GM18951 (cell line): ENCODE results near the gene KIF13A.
"Not testable (repeated sequence)": the region's sequence is repeated elsewhere in the genome, so short reads cannot be mapped to it uniquely, and the experiment has no call there.

Source experiments
- POLR2A ChIP-seq: IDR thresholded peaks from 4 replicates; pipeline ENCODE4 v1.6.1; 2011; ENCODE audit warnings: mild to moderate bottlenecking; ENCODE audit not compliant: insufficient read length, insufficient read depth; ENCODE audit errors: extremely low read depth
- in situ Hi-C: fragments of 300-500 bp; cut with MboI; formaldehyde crosslinking; loops from one replicate; pipeline ENCODE4 v1.12.0; 2022; ENCODE audit warnings: low sequenced_read_pairs, mixed read lengths, inconsistent platforms; ENCODE audit not compliant: unreplicated experiment

The KIF13A gene

DNA sequence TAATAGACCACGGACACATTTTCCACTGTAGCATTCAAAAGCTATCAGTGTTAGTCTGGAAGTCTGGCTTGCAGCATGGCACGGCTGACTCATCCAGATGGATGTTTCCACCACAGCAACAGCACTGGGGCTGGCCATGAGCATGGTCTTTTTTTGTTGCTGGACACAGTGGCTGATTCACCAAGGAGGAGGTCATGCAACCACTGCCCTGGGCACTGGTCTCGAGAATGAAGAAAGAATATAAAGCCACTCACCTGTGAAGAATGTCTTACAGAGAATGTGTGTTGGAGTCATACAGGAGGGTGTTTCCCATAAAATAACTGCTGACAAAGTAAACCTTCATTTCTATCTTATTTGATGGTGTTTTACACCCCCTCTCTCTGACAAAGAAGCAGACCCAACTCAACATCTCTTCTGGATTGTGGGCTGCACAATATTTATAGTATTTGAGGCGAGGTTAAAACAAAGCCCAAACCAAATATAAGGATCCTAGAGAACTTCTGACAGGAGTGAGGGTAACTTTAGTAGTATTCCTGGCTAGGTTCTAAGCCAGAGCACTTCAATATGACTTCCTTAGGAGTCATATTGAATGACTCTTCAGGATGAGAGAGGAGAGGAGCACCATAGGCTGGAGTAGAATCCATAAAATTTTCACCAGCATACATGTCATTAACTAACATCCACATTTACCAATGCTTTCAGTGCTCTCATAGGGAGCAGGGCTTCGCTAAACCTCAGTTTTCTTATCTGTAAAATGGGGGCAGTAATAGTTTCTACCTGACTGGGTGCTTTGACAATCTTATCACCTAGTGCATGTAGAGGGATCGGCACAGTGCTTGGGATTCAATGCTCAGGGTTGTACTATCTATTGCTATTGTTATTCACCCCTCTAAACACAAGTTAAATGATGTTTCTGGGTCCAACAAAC, 121.4 kb downstream of the KIF13A start:
- no peak for TF ChIP-seq POLR2A
- in situ Hi-C loops, result no loop called here

- in situ Hi-C loops, result no loop called here
- TF ChIP-seq POLR2A, result no peak
Observed at GRCh38 chr6:17865243-17865642, 122.2 kb downstream of the KIF13A start.

DNA sequence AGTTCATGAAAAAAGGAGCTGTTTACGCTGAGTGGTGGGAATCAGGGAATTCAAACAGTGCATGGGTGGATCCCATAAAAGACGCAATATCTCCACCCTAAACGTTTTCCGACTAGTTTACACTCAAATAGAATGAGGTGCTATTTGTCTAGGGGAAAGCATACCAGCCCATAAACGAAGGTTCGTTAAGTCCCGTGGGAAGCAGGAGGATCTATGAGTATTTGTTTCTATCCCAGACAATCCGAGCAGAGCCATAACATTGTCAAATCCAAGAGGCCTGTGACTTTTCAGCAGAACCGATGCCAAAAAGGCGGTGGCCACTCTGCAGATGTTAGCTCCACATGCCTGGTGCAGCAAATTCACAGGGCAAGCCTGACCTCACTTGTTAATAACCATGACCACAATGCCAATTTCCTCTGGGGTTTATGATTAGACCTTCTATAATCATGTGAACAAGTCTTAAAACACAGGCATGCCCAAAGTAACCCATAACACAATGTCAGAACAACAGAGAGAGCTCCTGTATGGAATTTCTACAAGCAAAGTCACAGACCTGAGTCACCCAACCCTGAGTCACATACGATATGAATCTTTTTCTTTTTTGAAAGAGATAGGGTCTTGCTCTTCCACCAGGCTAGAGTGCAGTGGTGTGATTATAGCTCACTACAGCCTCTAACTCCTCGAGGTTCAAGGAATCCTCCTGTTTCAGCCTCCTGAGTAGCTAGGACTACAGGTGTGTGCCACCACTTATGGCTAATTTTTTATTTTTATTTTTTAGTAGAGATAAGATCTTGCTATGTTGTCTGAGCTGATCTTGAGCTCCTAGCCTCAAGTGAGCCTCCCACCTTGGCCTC, 123.3 kb downstream of the KIF13A start:
- no peak for TF ChIP-seq POLR2A
- in situ Hi-C loops, result no loop called here

- TF ChIP-seq POLR2A, result no peak
Observed at GRCh38 chr6:17861361-17861760, 126.1 kb downstream of the KIF13A start.

DNA sequence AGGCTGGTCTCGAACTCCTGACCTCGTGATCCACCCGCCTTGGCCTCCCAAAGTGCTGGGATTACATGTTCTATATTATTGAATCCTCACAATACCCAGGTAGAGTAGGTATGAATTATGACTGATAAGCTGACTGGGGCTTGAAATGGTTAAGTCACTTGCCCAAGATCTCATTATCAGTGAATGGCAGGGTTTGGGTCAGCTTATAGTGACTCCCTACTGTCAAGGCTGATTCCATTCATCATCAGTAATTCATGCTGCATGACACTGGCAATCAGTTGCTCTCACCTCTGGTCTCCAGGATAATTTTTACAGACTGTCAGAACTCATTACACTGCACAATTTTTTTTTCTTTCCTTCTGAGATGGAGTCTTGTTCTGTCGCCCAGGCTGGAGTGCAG, 127.6 kb downstream of the KIF13A start:
- in situ Hi-C loops, result no loop called here
- TF ChIP-seq POLR2A, result no peak

More at GRCh38 chr6:17861361-17861760, 126.1 kb downstream of the KIF13A start:
- in situ Hi-C loops, result no loop called here

- in situ Hi-C loops, result no loop called here
- TF ChIP-seq POLR2A, result no peak
Observed at GRCh38 chr6:17858584-17858983, 128.9 kb downstream of the KIF13A start.

GRCh38 chr6:17857188-17857587, 130.2 kb downstream of the KIF13A start:
- in situ Hi-C loops, result not testable (repeated sequence)

DNA sequence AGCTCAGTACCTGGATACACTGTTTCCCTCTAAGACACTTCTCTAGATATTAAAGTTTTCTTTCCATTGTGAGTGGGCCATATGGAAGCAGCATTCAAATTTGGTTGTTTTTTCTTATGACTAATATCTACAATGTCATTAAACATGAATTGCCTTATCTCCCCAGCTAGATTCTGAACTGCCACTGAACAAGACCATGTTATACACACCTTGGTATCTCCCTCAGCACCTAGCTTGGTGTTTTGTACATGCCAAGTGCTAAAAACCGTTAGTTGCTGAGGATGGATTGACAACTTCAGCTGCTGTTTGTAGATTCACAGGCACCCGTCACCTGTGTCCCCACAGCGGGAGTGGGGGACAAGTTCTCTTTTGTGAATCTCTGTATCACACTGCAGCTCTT, 131.1 kb downstream of the KIF13A start:
- in situ Hi-C loops, result no loop called here
- TF ChIP-seq POLR2A, result no peak

- TF ChIP-seq POLR2A, result no peak
- in situ Hi-C loops, result no loop called here
Observed at GRCh38 chr6:17855381-17855780, 132.1 kb downstream of the KIF13A start.

- in situ Hi-C loops, result no loop called here
Observed at GRCh38 chr6:17853533-17853932, 133.9 kb downstream of the KIF13A start.

DNA sequence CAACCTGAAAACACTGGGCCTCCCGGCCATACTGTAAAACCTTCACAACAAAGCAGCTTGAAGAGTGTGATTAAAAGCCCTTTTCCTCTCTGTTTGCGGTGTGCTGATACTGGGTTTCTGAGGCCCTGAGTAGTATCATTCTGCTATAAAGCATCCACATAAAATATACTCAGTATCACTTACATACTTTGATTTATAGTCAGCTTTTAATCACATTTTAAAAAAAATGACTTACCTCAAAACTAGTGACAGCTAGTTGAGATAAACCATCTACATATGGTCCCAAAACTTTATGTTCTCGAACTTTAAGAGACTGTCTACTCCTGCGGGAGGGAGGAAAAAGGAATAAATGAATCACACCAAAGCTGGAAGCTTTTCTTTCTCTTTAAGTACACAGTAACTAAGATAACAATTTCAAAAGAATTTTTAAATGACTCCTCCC, 135.7 kb downstream of the KIF13A start:
- no peak for TF ChIP-seq POLR2A
- in situ Hi-C loops, result no loop called here

More at GRCh38 chr6:17853533-17853932, 133.9 kb downstream of the KIF13A start:
- TF ChIP-seq POLR2A, result no peak

- TF ChIP-seq POLR2A, result no peak
- in situ Hi-C loops, result no loop called here
Observed at GRCh38 chr6:17851001-17851719, 136.3 kb downstream of the KIF13A start.

- in situ Hi-C loops, result no loop called here
- no peak for TF ChIP-seq POLR2A
Observed at GRCh38 chr6:17850281-17850680, 137.2 kb downstream of the KIF13A start.
